ENCODE results near the gene FGF6.
"Not testable (repeated sequence)": the region's sequence is repeated elsewhere in the genome, so short reads cannot be mapped to it uniquely, and the experiment has no call there.

FGF6 gene

DNA sequence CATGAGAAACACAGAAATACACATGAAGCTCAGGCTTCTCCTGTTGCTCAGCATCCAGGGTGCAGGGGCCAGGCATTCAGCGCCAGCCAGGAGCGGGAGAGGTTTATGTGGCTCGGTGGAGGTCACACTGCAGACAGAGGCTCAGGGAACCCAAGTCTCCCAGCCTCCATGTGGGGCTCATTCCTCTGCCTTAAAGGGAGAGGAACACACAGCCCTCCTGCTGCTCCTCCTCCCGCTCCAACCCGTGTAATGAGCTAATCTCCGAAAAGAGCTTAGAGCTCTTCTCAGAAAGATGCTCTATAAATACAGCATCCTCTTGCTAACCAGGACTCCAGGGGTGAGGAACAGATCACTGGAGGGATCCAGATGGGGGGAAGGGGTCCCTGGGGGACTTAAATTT lies 28.2 kb downstream of the FGF6 start:
- DNase-seq = no peak

DNA sequence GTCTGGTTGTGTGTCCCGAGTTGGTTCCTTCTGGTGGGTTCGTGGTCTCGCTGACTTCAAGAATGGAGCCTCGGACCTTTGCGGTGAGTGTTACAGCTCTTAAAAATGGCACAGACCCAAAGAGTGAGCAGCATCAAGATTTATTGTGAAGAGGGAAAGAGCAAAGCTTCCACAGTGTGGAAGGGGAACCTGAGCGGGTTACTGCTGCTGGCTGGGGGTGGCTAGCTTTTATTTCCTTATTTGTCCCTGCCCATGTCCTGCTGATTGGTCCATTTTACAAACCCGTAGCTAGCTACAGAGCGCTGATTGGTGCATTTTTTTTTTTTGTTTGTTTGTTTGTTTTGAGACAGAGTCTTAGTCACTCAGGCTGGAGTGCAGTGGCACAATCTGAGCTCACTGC lies 29.3 kb downstream of the FGF6 start:
- DNase-seq = no peak

DNA sequence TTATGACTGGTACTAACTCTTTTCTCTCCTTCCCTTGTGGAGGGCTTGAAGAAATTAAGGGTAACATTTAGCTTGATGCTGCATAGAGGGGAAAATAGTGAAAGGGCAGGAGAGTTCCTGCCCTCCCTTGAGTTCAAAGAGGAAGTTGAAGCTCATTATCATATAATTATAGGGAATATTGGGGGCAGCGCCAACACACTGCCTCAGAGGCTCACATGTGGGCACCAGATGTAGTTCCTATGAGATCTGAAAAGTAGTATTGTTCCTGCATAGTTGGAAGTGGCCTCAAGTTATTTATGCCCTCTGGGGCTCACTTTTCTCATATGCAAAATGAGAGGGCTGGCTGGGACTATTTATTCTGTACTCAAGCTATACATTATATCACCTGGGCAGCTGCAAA lies 33.1 kb downstream of the FGF6 start:
- DNase-seq = no peak

DNA sequence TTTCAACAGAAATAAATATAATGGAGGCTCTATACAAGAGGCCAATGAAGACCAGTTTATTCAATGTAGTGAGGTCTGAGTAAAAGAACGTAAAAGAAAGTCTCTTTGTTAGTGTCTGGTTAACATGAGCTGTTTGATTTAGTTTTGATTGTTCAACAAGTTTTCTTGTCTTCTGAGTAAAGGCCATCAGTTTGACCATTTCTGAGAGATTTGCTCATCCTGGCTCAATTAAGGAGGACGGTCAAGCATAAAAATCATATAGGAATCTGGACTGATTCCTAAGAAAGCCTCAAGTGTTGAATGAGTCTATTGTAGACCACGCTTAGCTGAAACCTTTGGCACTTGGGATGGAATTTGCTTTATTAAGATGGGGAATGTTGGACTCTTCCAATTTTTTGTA lies 33.6 kb downstream of the FGF6 start:
- DNase-seq = no peak

- DNase-seq = no peak
These were observed 38.5 kb downstream of the FGF6 start for GRCh38 chr12:4407136-4407535.

- DNase-seq = not testable (repeated sequence)
These were observed 40.6 kb downstream of the FGF6 start for GRCh38 chr12:4404877-4405637.

GRCh38 chr12:4402996-4403395 lies 42.6 kb downstream of the FGF6 start:
- DNase-seq = no peak

DNA sequence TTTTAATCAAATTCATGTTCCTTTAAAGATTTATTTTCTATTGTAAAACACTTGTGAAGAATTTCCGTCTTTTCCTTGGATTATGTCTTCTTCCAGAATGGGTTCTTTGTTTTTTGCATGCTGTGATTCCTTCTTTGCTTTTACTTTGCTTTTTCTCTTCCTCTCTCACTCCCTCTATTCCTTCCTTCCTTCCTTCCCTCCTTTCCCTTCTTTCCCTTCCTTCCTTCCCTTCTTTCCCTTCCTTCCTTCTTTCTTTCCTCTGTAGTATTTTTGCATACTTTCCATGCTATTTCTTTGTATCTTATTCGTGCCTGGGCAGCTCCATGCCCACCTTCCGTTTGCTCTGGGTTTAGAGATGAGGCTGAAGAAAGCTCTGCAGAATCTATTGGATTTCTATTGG lies 44.5 kb downstream of the FGF6 start:
- DNase-seq = no peak

DNA sequence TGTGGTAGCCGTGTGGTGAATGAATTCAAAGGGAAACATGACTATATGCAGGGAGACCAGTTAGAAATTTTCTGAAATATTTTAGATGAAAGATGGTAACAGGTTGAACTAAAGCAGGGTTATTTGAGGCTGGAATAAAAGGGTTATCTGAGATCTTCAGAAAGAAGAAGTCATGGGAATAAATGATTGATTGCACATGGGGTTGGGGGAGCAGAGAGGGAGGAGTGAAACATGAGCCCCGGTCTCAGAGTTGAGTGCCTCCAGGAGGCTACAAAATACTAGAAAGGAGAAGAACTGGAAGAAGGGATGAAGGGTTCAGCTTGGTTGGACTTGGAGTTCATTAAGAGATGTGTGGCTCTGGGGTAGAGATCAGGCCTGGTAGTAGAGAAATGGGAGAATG lies 49.8 kb downstream of the FGF6 start:
- DNase-seq = no peak

DNA sequence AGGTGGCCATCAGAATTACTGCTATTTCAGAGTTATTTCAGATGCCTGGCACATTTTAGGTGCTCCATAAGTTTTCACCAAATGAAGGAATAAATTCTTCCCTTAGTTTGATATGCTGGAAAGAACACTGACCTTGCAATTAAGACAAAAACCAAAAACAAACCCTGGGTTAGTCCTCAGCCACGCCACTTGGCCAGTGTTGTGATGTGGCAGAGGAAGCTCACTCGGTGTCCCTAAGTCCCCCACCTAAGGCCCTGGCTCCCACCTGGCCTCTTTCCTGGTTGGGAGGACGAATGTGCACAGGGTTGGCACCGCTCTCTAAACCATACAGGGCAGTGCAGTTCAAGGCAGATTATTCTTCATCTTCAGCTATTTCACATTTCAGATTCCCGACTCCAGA lies 52.4 kb downstream of the FGF6 start:
- no peak for DNase-seq

DNA sequence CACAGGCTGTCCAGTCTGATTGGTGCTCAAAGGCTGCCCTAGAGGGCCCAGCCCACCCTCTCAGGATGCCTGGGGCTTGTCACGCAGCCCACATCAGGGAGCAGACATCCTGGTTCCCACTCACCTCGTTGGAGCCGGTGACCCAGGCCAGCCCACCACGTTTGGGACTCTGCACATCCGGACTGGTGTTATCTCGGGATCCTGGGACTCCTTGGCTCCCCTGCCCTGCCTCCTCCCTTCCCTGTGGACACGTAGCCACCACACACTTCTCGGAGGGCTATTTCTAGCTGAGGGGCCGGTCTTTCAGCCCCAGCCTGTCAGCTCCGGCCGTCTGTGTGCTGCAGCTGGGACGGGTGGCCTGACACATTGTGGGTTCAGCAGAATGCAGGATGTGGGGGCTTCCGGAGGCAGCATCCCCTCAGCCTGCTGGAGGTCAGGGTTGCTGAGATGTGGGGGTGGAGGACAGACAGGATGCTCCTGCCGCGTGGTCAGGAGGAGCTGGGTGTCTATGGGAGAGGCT lies 53.3 kb downstream of the FGF6 start:
- DNase-seq = no peak

- no peak for DNase-seq
These were observed 57.0 kb downstream of the FGF6 start for GRCh38 chr12:4388662-4389061.

DNA sequence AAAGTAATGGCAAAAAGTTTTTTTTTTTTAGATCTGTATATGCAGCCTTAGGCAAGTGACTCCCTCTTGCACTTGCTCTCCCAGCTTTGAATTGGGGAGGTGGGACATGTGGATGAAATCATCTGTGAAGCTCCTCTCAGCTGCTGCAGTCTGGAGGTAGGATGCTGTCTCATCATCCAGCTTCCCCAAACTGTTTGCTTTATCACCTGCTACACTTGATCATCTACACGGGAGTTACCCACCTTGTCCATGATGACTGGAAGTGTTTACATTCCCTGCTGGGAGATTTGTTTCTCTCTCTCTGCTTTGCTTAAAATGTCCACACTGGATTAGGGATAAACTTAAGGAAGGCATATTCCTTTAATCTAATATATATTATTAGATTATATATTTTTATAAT lies 57.6 kb downstream of the FGF6 start:
- DNase-seq = no peak

DNA sequence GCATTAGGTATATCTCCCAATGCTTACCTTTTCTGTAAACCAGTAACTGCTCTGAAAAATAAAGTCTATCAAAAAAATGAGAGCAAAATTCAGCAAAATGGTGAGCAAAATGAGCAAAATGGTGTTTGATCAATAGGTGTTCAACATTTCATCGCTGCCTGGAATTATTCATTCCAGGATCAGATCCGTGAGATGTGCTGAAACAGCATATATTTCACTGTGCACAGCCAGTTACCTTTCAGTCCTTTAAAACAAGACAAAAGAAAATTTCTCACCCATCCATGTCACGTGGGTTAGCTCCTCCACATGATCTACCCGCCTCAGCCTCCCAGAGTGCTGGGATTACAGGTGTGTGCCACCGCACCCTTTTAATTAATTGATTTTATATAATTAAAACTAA lies 58.0 kb downstream of the FGF6 start:
- DNase-seq = no peak

- no peak for DNase-seq
These were observed 58.8 kb downstream of the FGF6 start for GRCh38 chr12:4386801-4387200.

All from NCI-H774 (cell line).